CD4-positive, alpha-beta T cell treated with Interferon gamma for 1 hour (primary cell): ENCODE results near the gene TXNDC15.
"Not testable (repeated sequence)": the region's sequence is repeated elsewhere in the genome, so short reads cannot be mapped to it uniquely, and the experiment has no call there.

Source experiments
- DNase-seq: peaks from one replicate; pipeline ENCODE4 v3.0.0-alpha.2; 2020

The TXNDC15 gene, protein sequence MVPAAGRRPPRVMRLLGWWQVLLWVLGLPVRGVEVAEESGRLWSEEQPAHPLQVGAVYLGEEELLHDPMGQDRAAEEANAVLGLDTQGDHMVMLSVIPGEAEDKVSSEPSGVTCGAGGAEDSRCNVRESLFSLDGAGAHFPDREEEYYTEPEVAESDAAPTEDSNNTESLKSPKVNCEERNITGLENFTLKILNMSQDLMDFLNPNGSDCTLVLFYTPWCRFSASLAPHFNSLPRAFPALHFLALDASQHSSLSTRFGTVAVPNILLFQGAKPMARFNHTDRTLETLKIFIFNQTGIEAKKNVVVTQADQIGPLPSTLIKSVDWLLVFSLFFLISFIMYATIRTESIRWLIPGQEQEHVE

GRCh38 chr5:134873987-134874830 is at the start of gene TXNDC15:
Gene TXNDC15, plus strand, starts transcription at chr5:134874371. Its CDS starts 57 bp downstream, at chr5:134874428.
- DNase-seq, result peak; percentile 77

DNA sequence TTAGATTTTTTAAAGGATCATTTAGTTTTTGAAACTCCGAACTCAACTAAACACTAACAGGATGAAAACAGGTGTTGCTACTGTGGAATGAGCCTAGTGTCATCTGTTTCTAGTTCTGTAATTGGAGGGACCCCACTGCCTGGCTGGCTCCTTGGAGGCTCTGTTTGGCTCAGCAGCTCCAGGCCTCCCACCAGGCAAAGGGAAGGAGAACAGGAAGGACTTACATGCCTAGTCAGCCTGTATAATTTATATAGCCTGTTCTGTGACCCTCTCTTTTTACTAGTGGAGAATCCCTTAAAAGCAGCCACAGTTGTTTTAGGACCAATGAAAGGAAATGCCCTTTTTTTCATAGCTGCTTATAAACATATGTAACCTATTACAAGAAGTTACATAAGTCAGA is 49.5 kb upstream of the TXNDC15 start:
- no peak for DNase-seq

DNA sequence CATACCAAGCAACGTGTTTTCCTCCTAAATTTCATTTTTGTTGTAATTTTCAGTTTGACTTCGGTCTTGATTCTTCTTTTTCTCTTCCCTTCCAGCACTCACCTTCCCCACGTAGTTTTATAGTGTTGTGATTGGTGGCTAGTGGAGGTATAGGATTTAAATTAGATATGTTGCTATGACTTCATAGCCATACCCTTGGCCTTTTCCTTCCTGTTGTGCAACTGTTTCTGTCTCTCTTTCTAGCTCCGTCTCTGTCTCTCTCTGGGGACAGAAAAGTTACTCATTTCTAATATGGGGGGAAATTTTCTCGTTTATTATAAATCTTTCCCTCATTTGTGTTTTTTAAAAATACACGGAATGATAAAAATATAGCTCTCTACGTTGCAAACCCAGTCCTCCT is 49.0 kb upstream of the TXNDC15 start:
- DNase-seq, result no peak

- DNase-seq, result no peak
Measured at GRCh38 chr5:134833340-134834032, 40.7 kb upstream of the TXNDC15 start.

DNA sequence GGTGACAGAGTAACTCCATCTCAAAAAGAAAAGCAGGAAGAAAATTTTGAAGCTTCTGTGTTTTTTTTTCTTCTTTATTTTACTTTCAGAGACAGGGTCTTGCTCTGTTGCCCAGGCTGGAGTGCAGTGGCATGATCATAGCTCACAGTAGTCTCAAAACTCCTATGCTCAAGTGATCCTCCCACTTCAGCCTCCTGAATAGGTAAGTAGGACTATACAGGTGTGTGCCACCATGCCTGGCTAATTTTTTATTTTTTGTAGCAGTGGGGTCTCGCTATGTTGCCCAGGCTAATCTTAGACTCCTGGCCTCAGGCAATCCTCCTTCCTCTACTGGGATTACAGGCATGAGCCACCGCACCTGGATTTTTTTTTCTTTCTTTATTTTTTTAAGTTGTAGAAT is 38.5 kb upstream of the TXNDC15 start:
- no peak for DNase-seq

GRCh38 chr5:134837530-134838181 is 36.5 kb upstream of the TXNDC15 start:
- no peak for DNase-seq

- not testable (repeated sequence) for DNase-seq
Measured at GRCh38 chr5:134838361-134838760, 35.8 kb upstream of the TXNDC15 start.

GRCh38 chr5:134840811-134841210 is 33.4 kb upstream of the TXNDC15 start:
- no peak for DNase-seq

DNA sequence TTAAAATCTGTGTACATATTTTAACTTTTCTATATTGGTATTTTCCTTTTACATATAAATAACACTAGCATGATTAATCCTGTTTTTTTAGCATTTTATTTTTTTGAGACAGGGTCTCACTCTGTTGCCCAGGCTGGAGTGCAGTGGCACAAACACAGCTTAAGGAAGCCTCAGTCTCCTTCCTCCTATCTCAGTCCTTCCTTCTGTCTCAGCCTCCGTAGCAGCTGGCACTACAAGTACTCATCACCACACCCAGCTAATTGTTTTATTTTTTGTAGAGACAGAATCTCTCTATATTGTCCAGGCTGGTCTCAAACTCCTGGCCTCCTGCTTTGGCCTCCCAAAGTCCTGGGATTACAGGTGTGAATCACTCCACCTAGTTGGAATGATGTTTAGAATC is 29.9 kb upstream of the TXNDC15 start:
- DNase-seq, result no peak

- DNase-seq, result no peak
Measured at GRCh38 chr5:134845335-134845851, 28.8 kb upstream of the TXNDC15 start.

- DNase-seq, result peak; percentile 93
Measured at GRCh38 chr5:134845852-134846640, 28.1 kb upstream of the TXNDC15 start, which contains the start of gene C5orf24. Gene C5orf24, plus strand, starts transcription at chr5:134845968. Its CDS starts 8,933 bp downstream, at chr5:134854901.

DNA sequence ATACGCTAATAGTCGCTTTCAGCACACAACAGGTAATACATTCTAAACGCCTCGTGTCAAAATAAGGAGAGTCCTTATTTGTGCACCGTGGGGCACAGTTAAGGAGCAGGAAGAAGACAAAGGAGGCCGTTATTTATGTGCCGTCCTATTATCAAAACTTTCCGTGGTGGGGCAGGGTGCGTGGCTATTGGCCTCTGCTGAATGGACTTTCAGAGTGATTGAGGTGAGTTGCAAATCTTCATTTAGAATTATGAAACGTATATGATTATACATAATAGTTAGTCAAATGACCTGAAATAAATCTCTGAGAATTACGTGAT is 27.6 kb upstream of the TXNDC15 start:
- no peak for DNase-seq

DNA sequence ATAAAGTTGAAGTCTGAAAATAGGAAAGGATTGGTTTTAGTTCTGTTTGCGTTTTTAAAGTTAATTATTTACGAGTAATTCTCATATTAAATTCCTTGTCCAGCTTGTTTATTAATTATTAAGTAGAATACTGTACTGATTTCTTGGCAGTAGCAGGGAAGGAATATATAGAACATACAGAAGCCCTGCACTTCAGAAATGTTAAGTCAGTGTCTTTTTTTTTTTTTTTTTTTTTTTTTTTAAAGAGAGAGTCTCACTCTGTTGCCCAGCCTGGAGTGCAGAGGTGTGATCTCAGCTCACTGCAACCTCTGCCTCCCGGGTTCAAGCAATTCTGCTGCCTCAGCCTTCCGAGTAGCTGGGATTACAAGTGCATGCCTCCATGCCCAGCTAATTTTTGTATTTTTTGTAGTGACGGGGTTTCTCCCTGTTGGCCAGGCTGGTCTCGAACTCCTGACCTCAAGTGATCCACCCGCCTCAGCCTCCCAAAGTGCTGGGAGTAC is 24.7 kb upstream of the TXNDC15 start:
- not testable (repeated sequence) for DNase-seq

DNA sequence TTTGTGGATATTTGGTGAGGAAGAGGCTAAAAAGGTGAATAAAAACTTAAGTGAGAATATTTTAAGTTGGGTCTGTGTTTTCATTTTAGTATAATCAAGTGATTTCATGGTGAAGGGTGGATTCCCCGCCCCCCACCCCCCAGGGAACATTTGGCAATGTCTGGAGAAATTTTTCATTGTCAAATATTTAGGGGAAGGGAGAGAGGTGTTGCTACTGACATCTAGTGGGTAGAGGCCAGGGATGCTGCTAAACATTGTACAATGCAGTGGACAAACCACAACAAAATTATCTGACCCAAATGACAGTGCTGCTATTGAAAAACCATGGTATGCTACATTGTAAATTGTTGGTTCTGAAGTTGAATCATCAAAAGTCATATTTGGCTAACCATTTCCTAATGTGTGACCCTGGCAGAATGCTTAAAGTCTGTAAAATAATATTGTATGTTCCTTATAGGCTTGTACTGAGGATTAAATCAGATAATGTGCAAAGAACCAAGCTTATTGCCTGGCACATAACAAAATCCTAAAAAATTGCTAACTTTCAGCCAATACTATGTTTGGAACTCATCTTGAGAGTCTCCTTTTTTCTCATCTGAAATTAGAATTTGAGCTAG is 22.8 kb upstream of the TXNDC15 start:
- no peak for DNase-seq

DNA sequence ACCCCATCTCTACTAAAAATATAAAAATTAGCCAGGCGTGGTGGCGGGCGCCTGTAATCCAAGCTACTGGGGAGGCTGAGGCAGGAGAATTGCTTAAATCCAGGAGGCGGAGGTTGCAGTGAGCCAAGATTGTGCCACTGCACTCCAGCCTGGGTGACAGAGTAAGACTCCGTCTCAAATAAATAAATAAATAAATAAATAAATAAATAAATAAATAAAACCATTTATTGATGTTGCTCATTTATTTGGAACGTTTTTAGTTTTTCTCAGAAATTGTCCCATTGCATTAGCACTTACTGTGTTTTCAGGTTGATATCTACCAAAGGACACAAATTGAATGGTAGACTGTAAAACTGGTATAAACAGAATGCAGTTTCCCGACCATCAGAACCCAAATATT is 17.7 kb upstream of the TXNDC15 start:
- not testable (repeated sequence) for DNase-seq

DNA sequence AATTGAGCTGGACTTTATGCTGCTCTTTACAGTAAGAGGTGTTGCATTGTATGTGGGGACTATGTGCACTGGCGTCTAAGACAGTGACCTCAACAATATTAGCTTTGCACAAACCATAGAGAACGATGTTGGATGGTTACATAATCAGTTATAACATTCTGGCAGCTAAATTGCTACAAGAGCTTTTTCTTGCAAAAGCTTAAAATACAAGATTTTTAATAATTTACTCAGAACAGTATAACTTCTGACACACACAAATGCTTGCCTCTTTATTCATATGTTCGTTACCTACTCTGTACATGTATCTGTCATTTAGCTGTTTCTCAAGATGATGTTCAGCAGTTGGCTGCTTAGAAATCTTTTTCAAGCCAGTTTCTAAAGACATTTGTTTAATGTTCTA is 16.8 kb upstream of the TXNDC15 start:
- DNase-seq, result no peak

GRCh38 chr5:134864707-134865106 is 9.5 kb upstream of the TXNDC15 start:
- no peak for DNase-seq

GRCh38 chr5:134873494-134873893 is 677 bp upstream of the TXNDC15 start:
- no peak for DNase-seq

DNA sequence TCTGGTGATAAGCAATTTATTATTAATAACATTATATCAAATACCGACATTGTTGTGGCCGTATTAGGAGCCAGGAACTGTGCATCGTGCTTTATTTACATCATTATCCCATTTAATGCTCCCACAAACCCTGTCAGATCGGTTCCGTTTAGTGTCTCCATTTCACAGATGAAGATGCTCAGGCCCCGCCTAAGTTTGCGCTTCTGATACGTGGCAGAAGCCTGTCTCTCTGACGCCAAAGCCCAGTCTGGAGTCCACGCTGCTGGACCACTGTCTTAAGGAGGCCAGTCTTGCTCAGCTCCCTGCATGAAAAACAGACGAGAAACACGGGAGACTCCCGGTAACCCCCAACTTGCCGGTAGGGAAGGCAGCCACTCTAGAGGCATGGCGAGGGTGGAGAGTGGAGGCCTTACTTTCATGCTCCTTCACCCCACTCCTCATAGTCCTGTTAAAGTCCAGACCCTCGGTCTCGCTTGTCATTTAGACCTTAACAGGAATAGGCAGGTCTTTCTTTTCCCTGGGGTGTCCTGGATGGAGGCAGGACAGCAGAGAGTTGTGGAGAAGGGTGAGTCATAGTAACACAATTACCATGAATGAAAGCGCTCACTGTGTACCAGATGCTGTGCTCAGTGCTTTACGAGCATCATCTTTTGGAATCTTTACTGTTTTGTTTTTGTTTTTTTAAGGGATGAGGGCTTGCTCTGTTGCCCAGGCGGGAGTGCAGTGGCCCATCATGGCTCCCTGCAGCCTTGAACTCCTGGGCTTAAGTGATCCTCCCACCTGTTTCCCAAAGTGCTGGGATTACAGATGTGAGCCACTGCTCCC is 872 bp downstream of the TXNDC15 start:
- no peak for DNase-seq

GRCh38 chr5:134877159-134877558 is 3.0 kb downstream of the TXNDC15 start:
- DNase-seq, result no peak
